Mesenchymal stem cell (in vitro differentiated cells and primary cell): ENCODE data around the gene TSKS.
A peak's percentile ranks its signal among the peaks of the same experiment; 100 is the strongest.

Source experiments
- DNase-seq: peaks from one replicate; pipeline ENCODE4 v3.0.0-alpha.2; 2013
- H2AFZ ChIP-seq: one replicate; pipeline ENCODE4 v1.6.1; 2013; ENCODE audit warnings: low read depth, mild to moderate bottlenecking, control low read depth, inconsistent platforms, low read length, moderate library complexity
- H2AK5ac ChIP-seq: 2 replicates; pipeline ENCODE4 v1.6.1; 2013; ENCODE audit warnings: low read length, moderate library complexity, mild to moderate bottlenecking, inconsistent platforms; ENCODE audit not compliant: severe bottlenecking
- H2BK120ac ChIP-seq: one replicate; pipeline ENCODE4 v1.6.1; 2013; ENCODE audit warnings: low read depth, mild to moderate bottlenecking, inconsistent platforms, low read length, moderate library complexity
- H2BK12ac ChIP-seq, 2 experiments: one replicate each; pipeline ENCODE4 v1.6.1; 2013; ENCODE audit warnings: inconsistent platforms in 2 of 2, low read length in 2 of 2, mild to moderate bottlenecking in 2 of 2, moderate library complexity in 2 of 2, control low read depth in 1 of 2
- H2BK15ac ChIP-seq: one replicate; pipeline ENCODE4 v1.6.1; 2013; ENCODE audit warnings: mild to moderate bottlenecking, low read depth, inconsistent platforms; ENCODE audit not compliant: poor library complexity, severe bottlenecking
- H2BK5ac ChIP-seq: 2 replicates; pipeline ENCODE4 v1.6.1; 2013; ENCODE audit warnings: low read depth, mild to moderate bottlenecking, low read length, control low read depth, inconsistent platforms; ENCODE audit not compliant: poor library complexity, severe bottlenecking
- H3K14ac ChIP-seq, 2 experiments: one replicate each; pipeline ENCODE4 v1.6.1; 2013; ENCODE audit warnings: inconsistent platforms in 2 of 2, low read length in 2 of 2, control low read depth in 1 of 2, mild to moderate bottlenecking in 1 of 2, moderate library complexity in 1 of 2
- H3K18ac ChIP-seq, 2 experiments: one replicate each; pipeline ENCODE4 v1.6.1; 2013; ENCODE audit warnings: inconsistent platforms in 2 of 2, low read length in 2 of 2, control low read depth in 1 of 2, low read depth in 1 of 2, mild to moderate bottlenecking in 1 of 2
- H3K23ac ChIP-seq, 2 experiments: one replicate each; pipeline ENCODE4 v1.6.1; 2013; ENCODE audit warnings: inconsistent platforms in 2 of 2, low read length in 2 of 2, mild to moderate bottlenecking in 2 of 2, moderate library complexity in 2 of 2, control low read depth in 1 of 2
- H3K27ac ChIP-seq: 2 replicates; pipeline ENCODE4 v1.5.1; 2013; ENCODE audit warnings: mild to moderate bottlenecking, moderate library complexity, low read length, control low read depth, inconsistent platforms; ENCODE audit not compliant: poor library complexity, severe bottlenecking
- H3K27me3 ChIP-seq, 2 experiments: 2 replicates each; pipeline versions ENCODE4 v1.6.1 to v1.7.0; 2013; ENCODE audit warnings: low read length in 2 of 2, mild to moderate bottlenecking in 2 of 2, moderate library complexity in 2 of 2, control low read depth in 1 of 2, inconsistent platforms in 1 of 2; ENCODE audit not compliant: control insufficient read depth in 1 of 2, insufficient read depth in 1 of 2
- H3K36me3 ChIP-seq, 2 experiments: 2 replicates each; pipeline versions ENCODE4 v1.6.1 to v1.7.0; 2013; ENCODE audit warnings: low read length in 2 of 2, control low read depth in 1 of 2, inconsistent platforms in 1 of 2, low read depth in 1 of 2, mild to moderate bottlenecking in 1 of 2; ENCODE audit not compliant: insufficient read depth in 2 of 2, control insufficient read depth in 1 of 2
- H3K4ac ChIP-seq, 2 experiments: one replicate each; pipeline ENCODE4 v1.6.1; 2013; ENCODE audit warnings: inconsistent platforms in 2 of 2, low read length in 2 of 2, mild to moderate bottlenecking in 2 of 2, moderate library complexity in 2 of 2, control low read depth in 1 of 2, low read depth in 1 of 2
- H3K4me1 ChIP-seq: 2 replicates; pipeline ENCODE4 v1.6.1; 2013; ENCODE audit warnings: low read depth, low read length, control low read depth; ENCODE audit not compliant: control insufficient read depth, insufficient read depth
- H3K4me2 ChIP-seq: 2 replicates; pipeline ENCODE4 v1.6.1; 2013; ENCODE audit warnings: low read length, mild to moderate bottlenecking, inconsistent platforms; ENCODE audit not compliant: poor library complexity, severe bottlenecking
- H3K4me3 ChIP-seq, 2 experiments: 2 replicates each; pipeline versions ENCODE4 v1.5.1 to v1.7.0; 2013; ENCODE audit warnings: low read length in 2 of 2, mild to moderate bottlenecking in 2 of 2, control low read depth in 1 of 2, low read depth in 1 of 2; ENCODE audit not compliant: insufficient read depth in 1 of 2
- H3K79me1 ChIP-seq: replicated peaks from 2 replicates; pipeline ENCODE4 v1.6.1; 2013; ENCODE audit warnings: mild to moderate bottlenecking, control low read depth, low read length, inconsistent platforms; ENCODE audit not compliant: poor library complexity, severe bottlenecking
- H3K9ac ChIP-seq: 2 replicates; pipeline ENCODE4 v1.7.0; 2013; ENCODE audit warnings: mild to moderate bottlenecking, low read length, moderate library complexity
- H3K9me3 ChIP-seq: 2 replicates; pipeline ENCODE4 v1.7.0; 2013; ENCODE audit warnings: mild to moderate bottlenecking, low read length; ENCODE audit not compliant: control insufficient read depth
- H4K8ac ChIP-seq: one replicate; pipeline ENCODE4 v1.6.1; 2013; ENCODE audit warnings: inconsistent platforms, mild to moderate bottlenecking, low read length, moderate library complexity
- H4K91ac ChIP-seq: one replicate; pipeline ENCODE4 v1.6.1; 2013; ENCODE audit warnings: mild to moderate bottlenecking, low read length, inconsistent platforms
- WGBS: methylation state at CpG from one replicate; pipeline ENCODE4 v1.1.7; 2013; ENCODE audit warnings: mixed read lengths; 5-methylcytosine and 5-hydroxymethylcytosine counted together

The TSKS gene

GRCh38 chr19:49718511-49718910 lies 44.6 kb downstream of the TSKS start:
- WGBS, result 95% methylated on average over 7 of the region's 8 CpGs
- H2BK12ac ChIP-seq, result no peak overlapping the region

GRCh38 chr19:49716154-49716553 lies 47.0 kb downstream of the TSKS start:
- no peak overlapping the region for H3K27ac ChIP-seq
- H3K23ac ChIP-seq, result no peak overlapping the region
- no peak overlapping the region for H3K14ac ChIP-seq
- H2AFZ ChIP-seq, result no peak overlapping the region
- H3K4ac ChIP-seq, result no peak overlapping the region
- WGBS, result 96% methylated on average over 1 of the region's 3 CpGs
- no peak overlapping the region for H3K4me3 ChIP-seq
- H2BK12ac ChIP-seq, result no peak overlapping the region
- no peak overlapping the region for H2BK120ac ChIP-seq
- H4K91ac ChIP-seq, result no peak overlapping the region
- no peak overlapping the region for H3K4me2 ChIP-seq
- no peak overlapping the region for H2BK5ac ChIP-seq
- no peak overlapping the region for H2BK15ac ChIP-seq
- H3K79me1 ChIP-seq, result no peaks in the 10 kb centered on the region
- H3K18ac ChIP-seq, result no peak overlapping the region
- H4K8ac ChIP-seq, result no peak overlapping the region
- H3K36me3 ChIP-seq, result peaks cover 12 to 18% of the 10 kb centered on the region in 2 experiments
- H3K27me3 ChIP-seq, result no peaks in the 10 kb centered on the region
- DNase-seq, result peak; percentile 17
- no peak overlapping the region for H3K9ac ChIP-seq
- H3K4me1 ChIP-seq, result peaks cover 5% of the 10 kb centered on the region
- H3K9me3 ChIP-seq, result no peaks in the 10 kb centered on the region
- no peak overlapping the region for H2AK5ac ChIP-seq

More at GRCh38 chr19:49718511-49718910, 44.6 kb downstream of the TSKS start:
- Histone ChIP-seq H3K18ac (no peak overlapping the region), H3K4me1 (peaks cover 5% of the 10 kb centered on the region), H3K9me3 (no peaks in the 10 kb centered on the region), H3K4me2 (no peak overlapping the region), H2AFZ (no peak overlapping the region), H3K36me3 (peaks cover 3 to 24% of the 10 kb centered on the region in 2 experiments), H2BK15ac (no peak overlapping the region), H3K79me1 (no peaks in the 10 kb centered on the region), H3K14ac (no peak overlapping the region), H3K27me3 (no peaks in the 10 kb centered on the region), H2AK5ac (no peak overlapping the region), H3K23ac (no peak overlapping the region), H3K27ac (no peak overlapping the region), H3K9ac (peak overlapping the region; percentile 95), H3K4me3 (peak overlapping the region in 1 of 2 experiments; percentile 84), H4K8ac (no peak overlapping the region), H4K91ac (no peak overlapping the region), H2BK5ac (no peak overlapping the region), H3K4ac (no peak overlapping the region), H2BK120ac (no peak overlapping the region)
- DNase-seq, result peak; percentile 38

DNA sequence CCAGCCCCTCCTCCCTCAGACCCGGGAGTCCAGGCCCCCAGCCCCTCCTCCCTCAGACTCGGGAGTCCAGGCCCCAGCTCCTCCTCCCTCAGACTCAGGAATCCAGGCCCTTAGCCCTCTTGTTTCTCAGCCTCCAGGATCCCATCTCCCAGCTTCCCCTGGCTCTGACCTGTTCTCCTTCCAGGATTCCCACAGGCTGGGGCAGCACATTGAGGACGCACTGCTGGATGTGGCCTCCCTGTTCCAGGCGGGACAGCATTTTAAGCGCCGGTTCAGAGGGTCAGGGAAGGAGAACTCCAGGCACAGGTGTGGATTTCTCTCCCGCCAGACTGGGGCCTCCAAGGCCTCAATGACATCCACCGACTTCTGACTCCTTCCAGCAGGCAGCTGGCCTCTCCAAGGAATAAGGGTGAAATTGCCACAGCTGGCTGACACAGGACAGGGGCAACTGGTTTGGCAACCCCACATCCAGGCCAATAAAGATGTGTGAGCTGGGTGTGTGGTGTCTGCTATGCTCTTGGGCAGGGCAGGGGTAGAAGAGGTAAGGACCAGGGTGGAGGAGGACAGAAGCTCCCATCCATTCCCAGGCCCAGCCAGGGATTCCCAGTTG lies 49.8 kb downstream of the TSKS start:
- no peak overlapping the region for H2BK5ac ChIP-seq
- H3K9ac ChIP-seq, result no peak overlapping the region
- H3K27me3 ChIP-seq, result no peaks in the 10 kb centered on the region
- 85% methylated on average over 8 of the region's 8 CpGs for WGBS
- no peak overlapping the region for H3K23ac ChIP-seq
- H2AK5ac ChIP-seq, result peak overlapping the region; percentile 26
- H3K79me1 ChIP-seq, result no peaks in the 10 kb centered on the region
- H2BK120ac ChIP-seq, result no peak overlapping the region
- no peak overlapping the region for H3K14ac ChIP-seq
- no peak overlapping the region for H2BK12ac ChIP-seq
- H3K4me2 ChIP-seq, result no peak overlapping the region
- no peak overlapping the region for H2AFZ ChIP-seq
- H3K9me3 ChIP-seq, result no peaks in the 10 kb centered on the region
- no peak overlapping the region for H4K91ac ChIP-seq
- H2BK15ac ChIP-seq, result no peak overlapping the region
- H4K8ac ChIP-seq, result no peak overlapping the region
- H3K18ac ChIP-seq, result no peak overlapping the region
- H3K4me3 ChIP-seq, result no peak overlapping the region
- H3K4me1 ChIP-seq, result peaks cover 4% of the 10 kb centered on the region
- no peak overlapping the region for H3K4ac ChIP-seq
- peaks cover 20 to 31% of the 10 kb centered on the region in 2 experiments for H3K36me3 ChIP-seq
- no peak for DNase-seq
- H3K27ac ChIP-seq, result no peak overlapping the region

DNA sequence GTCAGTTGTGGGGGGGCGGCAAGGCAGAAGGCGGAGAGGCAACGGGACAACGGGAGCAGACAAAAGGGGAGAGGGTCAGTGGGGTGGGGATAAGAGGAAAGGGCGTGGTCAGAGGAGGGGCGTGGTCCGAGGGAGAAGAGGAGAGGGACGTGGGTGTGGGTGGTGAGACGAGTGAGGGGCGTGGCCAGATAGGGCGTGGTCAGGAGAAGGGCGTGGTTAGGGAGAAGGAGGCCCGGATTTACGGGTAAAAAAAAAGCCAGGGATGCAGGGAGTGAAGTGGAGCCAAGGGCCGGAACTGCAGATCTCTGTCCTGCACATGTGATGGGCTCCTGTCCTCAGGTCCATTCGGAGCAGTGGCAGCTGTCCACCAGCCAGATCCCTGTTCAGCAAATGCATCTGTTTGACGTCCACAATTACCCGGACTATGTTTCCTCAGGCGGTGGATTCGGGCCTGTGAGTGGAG lies 50.7 kb downstream of the TSKS start:
- no peaks in the 10 kb centered on the region for H3K27me3 ChIP-seq
- no peak overlapping the region for H3K27ac ChIP-seq
- H3K9ac ChIP-seq, result peak overlapping the region; percentile 26
- no peak overlapping the region for H2BK12ac ChIP-seq
- H3K23ac ChIP-seq, result no peak overlapping the region
- H3K4me2 ChIP-seq, result no peak overlapping the region
- H3K79me1 ChIP-seq, result no peaks in the 10 kb centered on the region
- no peak overlapping the region for H2BK15ac ChIP-seq
- peak overlapping the region; percentile 60 for H4K91ac ChIP-seq
- no peak overlapping the region for H2BK5ac ChIP-seq
- no peak overlapping the region for H2BK120ac ChIP-seq
- peaks cover 20 to 38% of the 10 kb centered on the region in 2 experiments for H3K36me3 ChIP-seq
- peak; percentile 22 for DNase-seq
- no peak overlapping the region for H3K18ac ChIP-seq
- no peak overlapping the region for H3K4ac ChIP-seq
- no peak overlapping the region for H4K8ac ChIP-seq
- no peak overlapping the region for H2AK5ac ChIP-seq
- no peak overlapping the region for H2AFZ ChIP-seq
- H3K9me3 ChIP-seq, result no peaks in the 10 kb centered on the region
- 68% methylated on average over 20 of the region's 20 CpGs for WGBS
- H3K4me1 ChIP-seq, result no peaks in the 10 kb centered on the region
- peak overlapping the region in 1 of 2 experiments; percentile 37 for H3K4me3 ChIP-seq
- no peak overlapping the region for H3K14ac ChIP-seq
